Activated effector memory CD4-positive, alpha-beta T cell treated with Interleukin-2 at 50 U/mL for 16 hours (primary cell): ENCODE measurements around the gene KMT2D.

Experiments
- DNase-seq: peaks from one replicate; pipeline ENCODE4 v3.0.0-alpha.2; 2020

The KMT2D gene

DNA sequence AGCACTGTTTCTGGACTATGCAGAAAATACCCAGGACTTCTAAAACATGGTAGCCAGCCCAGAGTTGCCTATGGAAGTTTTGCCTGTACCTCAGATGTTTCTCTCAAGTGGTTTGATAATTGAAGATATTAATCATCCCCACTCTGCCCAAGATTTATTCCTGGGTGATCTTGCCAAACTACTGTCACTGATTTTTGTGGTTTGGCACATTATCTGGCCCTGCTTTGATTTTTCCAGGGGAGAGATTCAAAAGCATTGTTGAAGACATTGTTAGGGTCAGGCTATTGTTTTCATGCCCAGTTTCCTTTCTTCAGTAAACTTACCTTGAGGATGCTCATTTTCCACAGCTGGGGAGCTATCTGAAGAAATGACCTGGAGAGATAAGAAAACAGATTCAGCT lies 47.9 kb downstream of the KMT2D start:
- no peak for DNase-seq
